Astrocyte of the cerebellum (primary cell): ENCODE results near the gene TSACC.

Experiments
- DNase-seq: peaks from one replicate; pipeline ENCODE4 v3.0.0-alpha.2; 2011; ENCODE audit warnings: low read depth
- H3K4me3 ChIP-seq: 2 replicates; pipeline ENCODE4 v1.5.1; 2011; ENCODE audit warnings: mild to moderate bottlenecking, low read depth, low read length, moderate library complexity
- CTCF ChIP-seq: IDR thresholded peaks from 2 replicates; pipeline ENCODE4 v1.5.1; 2012; ENCODE audit warnings: low read length, low read depth, moderate library complexity, mild to moderate bottlenecking; ENCODE audit errors: missing control alignments
- in situ Hi-C: cut with HindIII; loops from 2 replicates; pipeline ENCODE4 v1.10.0; 2017; ENCODE audit warnings: low sequenced_read_pairs

The TSACC gene

GRCh38 chr1:156386949-156387869 is 48.9 kb downstream of the TSACC start:
- TF ChIP-seq CTCF: no peak
- no peak overlapping the region for H3K4me3 ChIP-seq
- in situ Hi-C loops: no loop called here
- DNase-seq: no peak

GRCh38 chr1:156387870-156388173 is 49.5 kb downstream of the TSACC start:
- in situ Hi-C loops: no loop called here
- no peak for DNase-seq
- TF ChIP-seq CTCF: no peak
- H3K4me3 ChIP-seq: no peak overlapping the region

GRCh38 chr1:156388174-156389137 is 50.1 kb downstream of the TSACC start:
- no peak for DNase-seq
- in situ Hi-C loops: no loop called here
- no peak for TF ChIP-seq CTCF
- H3K4me3 ChIP-seq: no peak overlapping the region

- H3K4me3 ChIP-seq: no peak overlapping the region
- no peak for TF ChIP-seq CTCF
- no peak for DNase-seq
- in situ Hi-C loops: no loop called here
Measured at GRCh38 chr1:156389311-156389710, 51.0 kb downstream of the TSACC start.

- no peak for DNase-seq
- no peak overlapping the region for H3K4me3 ChIP-seq
- TF ChIP-seq CTCF: no peak
- in situ Hi-C loops: no loop called here
Measured at GRCh38 chr1:156390469-156391365, 52.4 kb downstream of the TSACC start.

- TF ChIP-seq CTCF: no peak
- no peak overlapping the region for H3K4me3 ChIP-seq
- no peak for DNase-seq
- in situ Hi-C loops: no loop called here
Measured at GRCh38 chr1:156391366-156391677, 53.0 kb downstream of the TSACC start.
